ENCODE data around the gene ARHGAP42.

GRCh38 chr11:100930185-100930778, 243.2 kb downstream of the ARHGAP42 start:
- TF ChIP-seq POLR2A (IDR thresholded peaks at IDR 0.05) (no peak), CTCF (IDR thresholded peaks at IDR 0.05) (peak; percentile 19 to 49 (median 49)), EP300 (IDR thresholded peaks at IDR 0.05) (no peak)

Data from ovary (tissue), 3 donors.